C4-2B (cell line): ENCODE data around the gene PLN.

Source experiments
- ZFX ChIP-seq: fragments of 450-650 bp; IDR thresholded peaks from 2 replicates; pipeline ENCODE4 v1.6.1; 2017
- TF ChIP-seq, protein P1 (sequence below): fragments of 450-650 bp; conservative IDR thresholded peaks from 2 replicates; pipeline ENCODE4 v1.5.1; 2017; ENCODE audit warnings: mild to moderate bottlenecking

DNA sequence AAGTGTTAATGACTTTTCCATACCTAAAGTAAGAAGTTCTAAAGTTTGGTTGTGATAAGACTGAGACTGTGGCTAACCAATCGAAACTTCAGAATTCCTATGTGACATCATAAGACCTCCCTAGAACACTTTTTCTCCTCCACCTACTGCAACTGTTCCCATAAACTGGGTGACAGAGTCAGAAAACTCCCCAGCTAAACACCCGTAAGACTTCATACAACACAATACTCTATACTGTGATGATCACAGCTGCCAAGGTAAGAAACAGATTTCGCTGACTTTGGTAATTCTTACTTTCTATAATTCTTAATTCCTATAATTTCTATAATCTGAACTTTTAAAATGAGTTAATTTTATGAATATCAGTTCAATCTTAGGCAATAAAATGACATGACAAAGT, at the start of gene PLN:
- TF ChIP-seq, protein P1, sequence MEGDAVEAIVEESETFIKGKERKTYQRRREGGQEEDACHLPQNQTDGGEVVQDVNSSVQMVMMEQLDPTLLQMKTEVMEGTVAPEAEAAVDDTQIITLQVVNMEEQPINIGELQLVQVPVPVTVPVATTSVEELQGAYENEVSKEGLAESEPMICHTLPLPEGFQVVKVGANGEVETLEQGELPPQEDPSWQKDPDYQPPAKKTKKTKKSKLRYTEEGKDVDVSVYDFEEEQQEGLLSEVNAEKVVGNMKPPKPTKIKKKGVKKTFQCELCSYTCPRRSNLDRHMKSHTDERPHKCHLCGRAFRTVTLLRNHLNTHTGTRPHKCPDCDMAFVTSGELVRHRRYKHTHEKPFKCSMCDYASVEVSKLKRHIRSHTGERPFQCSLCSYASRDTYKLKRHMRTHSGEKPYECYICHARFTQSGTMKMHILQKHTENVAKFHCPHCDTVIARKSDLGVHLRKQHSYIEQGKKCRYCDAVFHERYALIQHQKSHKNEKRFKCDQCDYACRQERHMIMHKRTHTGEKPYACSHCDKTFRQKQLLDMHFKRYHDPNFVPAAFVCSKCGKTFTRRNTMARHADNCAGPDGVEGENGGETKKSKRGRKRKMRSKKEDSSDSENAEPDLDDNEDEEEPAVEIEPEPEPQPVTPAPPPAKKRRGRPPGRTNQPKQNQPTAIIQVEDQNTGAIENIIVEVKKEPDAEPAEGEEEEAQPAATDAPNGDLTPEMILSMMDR: no peak
- no peak for TF ChIP-seq ZFX
